Astrocyte (in vitro differentiated cells and primary cell): ENCODE data around the gene CHCHD5.
"Not testable (repeated sequence)": the region's sequence is repeated elsewhere in the genome, so short reads cannot be mapped to it uniquely, and the experiment has no call there.

Source experiments
- EZH2 ChIP-seq: IDR thresholded peaks from 2 replicates; pipeline ENCODE4 v1.6.1; 2012; ENCODE audit warnings: mild to moderate bottlenecking, low read length, inconsistent platforms; ENCODE audit not compliant: insufficient read depth
- TF ChIP-seq, protein P1 (sequence below): IDR thresholded peaks from 2 replicates; pipeline ENCODE4 v1.5.1; 2011; ENCODE audit warnings: low read depth, mild to moderate bottlenecking, inconsistent platforms, low read length, moderate library complexity; ENCODE audit not compliant: insufficient read depth

DNA sequence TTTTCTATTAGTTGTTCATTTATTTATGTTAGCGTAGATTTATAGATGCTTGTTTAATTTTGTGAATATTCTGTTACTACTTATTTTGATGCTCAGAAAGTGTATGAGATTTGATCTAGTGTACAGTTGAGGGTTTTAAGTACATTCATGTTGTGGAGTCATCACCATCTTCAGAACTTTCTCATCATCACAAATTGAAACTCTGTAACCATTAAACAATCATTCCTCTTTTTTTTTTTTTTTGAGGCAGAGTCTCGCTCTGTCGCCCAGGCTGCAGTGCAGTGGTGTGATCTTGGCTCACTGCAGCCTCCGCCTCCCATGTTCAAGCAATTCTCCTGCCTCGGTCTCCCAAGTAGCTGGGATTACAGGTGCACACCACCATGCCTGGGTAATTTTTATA, 17.9 kb upstream of the CHCHD5 start:
- TF ChIP-seq, protein P1, sequence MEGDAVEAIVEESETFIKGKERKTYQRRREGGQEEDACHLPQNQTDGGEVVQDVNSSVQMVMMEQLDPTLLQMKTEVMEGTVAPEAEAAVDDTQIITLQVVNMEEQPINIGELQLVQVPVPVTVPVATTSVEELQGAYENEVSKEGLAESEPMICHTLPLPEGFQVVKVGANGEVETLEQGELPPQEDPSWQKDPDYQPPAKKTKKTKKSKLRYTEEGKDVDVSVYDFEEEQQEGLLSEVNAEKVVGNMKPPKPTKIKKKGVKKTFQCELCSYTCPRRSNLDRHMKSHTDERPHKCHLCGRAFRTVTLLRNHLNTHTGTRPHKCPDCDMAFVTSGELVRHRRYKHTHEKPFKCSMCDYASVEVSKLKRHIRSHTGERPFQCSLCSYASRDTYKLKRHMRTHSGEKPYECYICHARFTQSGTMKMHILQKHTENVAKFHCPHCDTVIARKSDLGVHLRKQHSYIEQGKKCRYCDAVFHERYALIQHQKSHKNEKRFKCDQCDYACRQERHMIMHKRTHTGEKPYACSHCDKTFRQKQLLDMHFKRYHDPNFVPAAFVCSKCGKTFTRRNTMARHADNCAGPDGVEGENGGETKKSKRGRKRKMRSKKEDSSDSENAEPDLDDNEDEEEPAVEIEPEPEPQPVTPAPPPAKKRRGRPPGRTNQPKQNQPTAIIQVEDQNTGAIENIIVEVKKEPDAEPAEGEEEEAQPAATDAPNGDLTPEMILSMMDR: not testable (repeated sequence)
- TF ChIP-seq EZH2: not testable (repeated sequence)
